ENCODE measurements around the gene CPLX1. TPM values are rescaled to one million over a fixed set of nuclear protein-coding genes. Genes with fewer than 3 reads are reported as not detected.

CPLX1 gene
- total and polyA plus RNA-seq, 7 donors: 0.44 to 2.3 (median 1.4) TPM

GRCh38 chr4:833156-833555, 7.2 kb upstream of the CPLX1 start:
- ATAC-seq (no peak), DNase-seq (no peak)
- Histone ChIP-seq H3K4me3 (no peak overlapping the region), H3K4me1 (no peaks in the 10 kb centered on the region), H3K36me3 (ENCODE audit: insufficient read depth in 1 of 2, low read depth in 1 of 2) (no peaks in the 10 kb centered on the region), H3K27me3 (ENCODE audit: insufficient read depth in 3 of 3, low read length in 2 of 3) (peaks cover 0 to 39% (median 22%) of the 10 kb centered on the region in 3 donors), H3K27ac (no peak overlapping the region), H3K9me3 (peaks cover 6% of the 10 kb centered on the region)
- intact Hi-C loops (cut with DNase I): no loop called here
- TF ChIP-seq CTCF (IDR thresholded peaks at IDR 0.05): no peak
- 52 to 55% (median 53%) methylated on average over 10 of the region's 10 CpGs for WGBS, 3 donors

- Histone ChIP-seq H3K4me1 (no peaks in the 10 kb centered on the region), H3K4me3 (no peak overlapping the region), H3K9me3 (peaks cover under 1% of the 10 kb centered on the region), H3K27me3 (ENCODE audit: insufficient read depth in 3 of 3, low read length in 2 of 3) (peaks cover 0 to 44% (median 22%) of the 10 kb centered on the region in 3 donors), H3K27ac (no peak overlapping the region), H3K36me3 (ENCODE audit: insufficient read depth in 1 of 2, low read depth in 1 of 2) (no peaks in the 10 kb centered on the region)
- 86 to 90% (median 88%) methylated on average over 6 to 9 of the region's 9 CpGs for WGBS, 3 donors
- DNase-seq (peak in 1 of 2 donors; percentile 15), ATAC-seq (no peak)
- intact Hi-C loops (cut with DNase I): no loop called here
- no peak for TF ChIP-seq CTCF (IDR thresholded peaks at IDR 0.05)
Measured at GRCh38 chr4:832536-832935, 6.6 kb upstream of the CPLX1 start.

GRCh38 chr4:832108-832507, 6.2 kb upstream of the CPLX1 start:
- intact Hi-C loops (cut with DNase I): no loop called here
- no peak for TF ChIP-seq CTCF (IDR thresholded peaks at IDR 0.05)
- DNase-seq: peak in 1 of 2 donors; percentile 34
- peaks cover 0 to 49% (median 22%) of the 10 kb centered on the region in 3 donors for H3K27me3 ChIP-seq (ENCODE audit: insufficient read depth in 3 of 3, low read length in 2 of 3)
- no peak for ATAC-seq
- H3K4me3 ChIP-seq: no peak overlapping the region
- H3K36me3 ChIP-seq (ENCODE audit: insufficient read depth in 1 of 2, low read depth in 1 of 2): no peaks in the 10 kb centered on the region
- no peaks in the 10 kb centered on the region for H3K4me1 ChIP-seq
- no peaks in the 10 kb centered on the region for H3K9me3 ChIP-seq
- no peak overlapping the region for H3K27ac ChIP-seq
- WGBS, 3 donors: 86 to 94% (median 93%) methylated on average over 6 to 7 of the region's 7 CpGs

GRCh38 chr4:831483-831805, 5.5 kb upstream of the CPLX1 start:
- Histone ChIP-seq H3K27ac (no peak overlapping the region), H3K4me1 (no peaks in the 10 kb centered on the region), H3K9me3 (no peaks in the 10 kb centered on the region), H3K36me3 (ENCODE audit: insufficient read depth in 1 of 2, low read depth in 1 of 2) (no peaks in the 10 kb centered on the region), H3K4me3 (no peak overlapping the region), H3K27me3 (ENCODE audit: insufficient read depth in 3 of 3, low read length in 2 of 3) (peaks cover 0 to 55% (median 22%) of the 10 kb centered on the region in 3 donors)
- DNase-seq (peak in 1 of 2 donors; percentile 17), ATAC-seq (no peak)
- no peak for TF ChIP-seq CTCF (IDR thresholded peaks at IDR 0.05)
- 57 to 71% (median 59%) methylated on average over 3 of the region's 3 CpGs for WGBS, 3 donors
- intact Hi-C loops (cut with DNase I): no loop called here

Measured in psoas muscle (tissue), 8 donors.